K562 (cell line): ENCODE results near the gene WDR27. TPM values are rescaled to one million over a fixed set of nuclear protein-coding genes. Genes with fewer than 3 reads are reported as not detected.
A peak's percentile ranks its signal among the peaks of the same experiment; 100 is the strongest.

ENCODE experiments used
- ATAC-seq: fragments of 200-7000 bp; cut with Tn5 transposase; 3 replicates; pipeline ENCODE4 v1.9.1; 2020; ENCODE audit warnings: moderate library complexity
- BruUV-seq: library from RNA; stranded (reverse); fragments of 400-500 nt; replicated peaks from 2 replicates; lab custom pipeline; 2021; lab: Mats Ljungman, UMichigan
- CTCF ChIA-PET: fragments of 300-600 bp; formaldehyde crosslinking; extraction: SDS; loops from one replicate; lab custom pipeline; 2021; ENCODE audit warnings: low intra/inter-chr PET ratio; lab: Yijun Ruan, JAX
- POLR2A ChIA-PET: fragments of 300-600, 350-650 bp; sonication (Branson Sonifier 250); formaldehyde crosslinking; extraction: SDS; loops from one replicate; lab custom pipeline; 2021; ENCODE audit warnings: antibody characterized with exemption, inconsistent platforms; lab: Yijun Ruan, JAX
- DNase-seq, 4 experiments: peaks; one replicate each; pipeline versions ENCODE4 v3.0.0 to v3.0.0-alpha.2; 2011 to 2018; ENCODE audit warnings: low spot score in 3 of 4, mixed read lengths in 3 of 4; ENCODE audit errors: extremely low read depth in 1 of 4
- FAIRE-seq: peaks from 2 replicates; lab custom pipeline; 2011; peaks lifted over from hg19 to GRCh38; lab: Jason Lieb, UNC
- H2AFZ ChIP-seq: 2 replicates; pipeline ENCODE4 v1.6.0; 2011; ENCODE audit warnings: low read depth, low read length, control low read depth, inconsistent platforms
- H3K27ac ChIP-seq: fragments of 200-600 bp; 3 replicates; pipeline ENCODE4 v1.8.0; 2011; ENCODE audit warnings: low read depth, mild to moderate bottlenecking, control low read depth, inconsistent platforms, low read length, moderate library complexity, mixed read lengths; ENCODE audit errors: extremely low read depth
- H3K27me3 ChIP-seq, 2 experiments: fragments of 300-600 bp in 1 of 2; 2 replicates in 1 of 2; 3 replicates in 1 of 2; pipeline versions ENCODE4 v1.6.0 to v1.8.0; 2011; ENCODE audit warnings: inconsistent platforms in 2 of 2, low read length in 2 of 2, mild to moderate bottlenecking in 1 of 2, mixed read lengths in 1 of 2, moderate library complexity in 1 of 2; ENCODE audit not compliant: control insufficient read depth in 2 of 2, insufficient read depth in 2 of 2
- H3K36me3 ChIP-seq: fragments of 300-600 bp; 3 replicates; pipeline ENCODE4 v1.8.0; 2011; ENCODE audit warnings: mild to moderate bottlenecking, low read length, inconsistent platforms; ENCODE audit not compliant: control insufficient read depth, insufficient read depth
- H3K4me1 ChIP-seq, 2 experiments: fragments of 200-600 bp in 1 of 2; replicated peaks in 1 of 2; 2 replicates in 1 of 2; 3 replicates in 1 of 2; pipeline versions ENCODE4 v1.5.1 to v1.8.0; 2011; ENCODE audit warnings: inconsistent platforms in 2 of 2, low read length in 2 of 2, mild to moderate bottlenecking in 1 of 2, mixed read lengths in 1 of 2, moderate library complexity in 1 of 2; ENCODE audit not compliant: control insufficient read depth in 2 of 2, insufficient read depth in 2 of 2
- H3K4me2 ChIP-seq: 2 replicates; pipeline ENCODE4 v1.6.1; 2011; ENCODE audit warnings: low read length, control low read depth, inconsistent platforms, mixed read lengths; ENCODE audit not compliant: insufficient read depth
- H3K4me3 ChIP-seq: fragments of 200-600 bp; sonication (generic), shearing (Covaris generic); 2 replicates; pipeline ENCODE4 v1.5.1; 2016; ENCODE audit warnings: control low read depth, inconsistent platforms
- H3K79me2 ChIP-seq: fragments of 200-600 bp; 3 replicates; pipeline ENCODE4 v1.8.0; 2011; ENCODE audit warnings: low read length, inconsistent platforms; ENCODE audit not compliant: control insufficient read depth, insufficient read depth
- H3K9ac ChIP-seq, 2 experiments: 2 replicates each; pipeline versions ENCODE4 v1.6.0 to v1.6.1; 2011; ENCODE audit warnings: low read depth in 2 of 2, low read length in 2 of 2, control low read depth in 1 of 2, inconsistent platforms in 1 of 2, mild to moderate bottlenecking in 1 of 2, mixed read lengths in 1 of 2; ENCODE audit not compliant: insufficient read depth in 1 of 2
- H3K9me1 ChIP-seq: one replicate; pipeline ENCODE4 v1.6.0; 2011; ENCODE audit warnings: inconsistent platforms, mild to moderate bottlenecking, low read length, moderate library complexity; ENCODE audit not compliant: control insufficient read depth, insufficient read depth
- H3K9me3 ChIP-seq: replicated peaks from 2 replicates; pipeline ENCODE4 v1.5.1; 2011; ENCODE audit warnings: low read depth, low read length, inconsistent platforms; ENCODE audit not compliant: control insufficient read depth, insufficient read depth
- H4K20me1 ChIP-seq: replicated peaks from 2 replicates; pipeline ENCODE4 v1.6.1; 2011; ENCODE audit warnings: low read length, inconsistent platforms, mixed read lengths; ENCODE audit not compliant: control insufficient read depth, insufficient read depth
- WGBS: fragments of 100-300 bp; shearing (Covaris generic); methylation state at CpG from one replicate; pipeline ENCODE4 v1.1.6; 2016; ENCODE audit warnings: low coverage, mixed read lengths; ENCODE audit not compliant: insufficient coverage; ENCODE audit errors: missing lambda C conversion rate; 5-methylcytosine and 5-hydroxymethylcytosine counted together
- in situ Hi-C: fragments of 300-500 bp; cut with MboI; formaldehyde crosslinking; loops from 4 replicates; pipeline ENCODE4 v1.15.0; 2018; ENCODE audit warnings: inconsistent platforms, mixed read lengths
- intact Hi-C: fragments of 100-400 bp; cut with micrococcal nuclease; formaldehyde crosslinking; loops from 2 replicates; pipeline ENCODE4 v1.14.2; 2022
- polyA plus RNA-seq, 8 experiments: library from polyadenylated mRNA; depleted of rRNA in 4 of 8; stranded (reverse) in 5 of 8; unstranded in 3 of 8; fragments of >200 nt; fragmentation: Nextera tagmentation in 2 of 8; fragmentation: Illumina TruSeq in 1 of 8; extraction: Ambion mirVana in 2 of 8; extraction: Trizol in 1 of 8; gene quantifications; 2 replicates each; pipeline versions ENCODE4 v1.2.1 to v1.2.3, GENCODE V29; 2011 to 2014; ENCODE audit warnings: inconsistent platforms in 1 of 8, missing spikeins in 1 of 8
- total RNA-seq, 7 experiments: library from RNA; depleted of rRNA in 6 of 7; stranded (reverse); fragments of >200 nt in 6 of 7; fragmentation: Illumina TruSeq in 2 of 7; extraction: Trizol in 2 of 7; gene quantifications; 2 replicates each; pipeline versions ENCODE4 v1.2.1 to v1.2.3, GENCODE V29; 2011 to 2021; ENCODE audit warnings: low replicate concordance in 1 of 7
- TF ChIP-seq, protein P1 (sequence below): sonication (generic); formaldehyde crosslinking; IDR thresholded peaks from 2 replicates; pipeline ENCODE4 v1.8.1; 2023; ENCODE audit warnings: mild to moderate bottlenecking, missing genetic modification reagents
- TF ChIP-seq, protein P2 (sequence below), 3 experiments: IDR thresholded peaks in 2 of 3; conservative IDR thresholded peaks in 1 of 3; 2 replicates each; pipeline ENCODE4 v1.5.1; 2011 to 2012; ENCODE audit warnings: low read length in 3 of 3, mild to moderate bottlenecking in 3 of 3, control low read depth in 2 of 3, improper control_type of control experiment in 1 of 3, inconsistent platforms in 1 of 3, low read depth in 1 of 3, mixed read lengths in 1 of 3, moderate library complexity in 1 of 3; ENCODE audit not compliant: insufficient read depth in 2 of 3
- TF ChIP-seq, protein P3 (sequence below): fragments of 450-650 bp; IDR thresholded peaks from 2 replicates; pipeline ENCODE4 v1.7.1; 2018; ENCODE audit warnings: mild to moderate bottlenecking, low read depth; ENCODE audit not compliant: partially characterized antibody

The WDR27 gene
- total and polyA plus RNA-seq, 9 of the 15 experiments (the other 6 are each of a cell fraction or from before 2014, with no cell fraction given), result 4.3 to 77.2 (median 22.7) TPM

DNA sequence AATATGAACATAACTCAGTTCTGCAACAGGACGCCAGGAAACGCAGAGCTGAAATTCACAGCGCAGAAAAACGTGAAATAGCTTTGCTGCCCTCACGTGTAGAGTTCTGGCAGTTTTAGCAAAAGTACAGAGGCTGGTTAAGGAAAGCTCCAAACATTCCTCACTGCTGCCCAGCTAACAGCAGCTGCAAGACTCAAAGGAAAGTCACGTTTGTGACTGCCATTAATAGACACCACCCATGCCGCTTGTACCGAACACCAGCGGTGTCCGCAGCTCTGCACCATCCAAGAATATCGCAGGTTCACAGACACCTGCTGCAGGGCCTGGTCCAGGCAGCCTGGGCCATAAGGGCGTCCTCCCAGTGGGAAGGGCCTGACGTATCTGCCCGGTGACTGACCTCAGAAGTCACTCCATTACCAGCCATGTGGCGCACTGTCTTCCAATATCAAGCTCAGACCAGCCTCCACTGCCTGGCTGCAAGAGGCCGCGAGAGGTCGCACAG lies 61.4 kb downstream of the WDR27 start:
- no TSS peak for BruUV-seq
- H3K9me1 ChIP-seq, result no peaks in the 10 kb centered on the region
- 55% methylated on average over 16 of the region's 18 CpGs for WGBS
- in situ Hi-C loops, result no loop called here
- intact Hi-C loops, result no loop called here
- H3K9me3 ChIP-seq, result no peaks in the 10 kb centered on the region; the same call in 1 of the 2 replicates
- peaks cover 0 to 5% of the 10 kb centered on the region in 2 experiments; a peak in 2 of 5 replicates for H3K4me1 ChIP-seq
- no peak overlapping the region for H2AFZ ChIP-seq
- POLR2A ChIA-PET, result interaction anchor here (1.7 kb wide), 1 partner anchor 8 kb away, joined by 4 read pairs; no protein-coding TSS in a partner anchor
- FAIRE-seq (peak; percentile 11), ATAC-seq (peak; percentile 75), DNase-seq (peak in 1 of 4 experiments; percentile 11)
- H3K36me3 ChIP-seq, result peaks cover 7% of the 10 kb centered on the region; the same call in 1 of the 3 replicates
- H3K27me3 ChIP-seq, result no peaks in the 10 kb centered on the region
- no peaks in the 10 kb centered on the region for H4K20me1 ChIP-seq
- H3K79me2 ChIP-seq, result no peaks in the 10 kb centered on the region
- H3K4me2 ChIP-seq, result no peak overlapping the region
- CTCF ChIA-PET, result interaction anchor here (0.5 kb wide), 1 partner anchor 162 kb away, joined by 4 read pairs; no protein-coding TSS in a partner anchor
- H3K9ac ChIP-seq, result no peak overlapping the region
- TF ChIP-seq, protein P1, sequence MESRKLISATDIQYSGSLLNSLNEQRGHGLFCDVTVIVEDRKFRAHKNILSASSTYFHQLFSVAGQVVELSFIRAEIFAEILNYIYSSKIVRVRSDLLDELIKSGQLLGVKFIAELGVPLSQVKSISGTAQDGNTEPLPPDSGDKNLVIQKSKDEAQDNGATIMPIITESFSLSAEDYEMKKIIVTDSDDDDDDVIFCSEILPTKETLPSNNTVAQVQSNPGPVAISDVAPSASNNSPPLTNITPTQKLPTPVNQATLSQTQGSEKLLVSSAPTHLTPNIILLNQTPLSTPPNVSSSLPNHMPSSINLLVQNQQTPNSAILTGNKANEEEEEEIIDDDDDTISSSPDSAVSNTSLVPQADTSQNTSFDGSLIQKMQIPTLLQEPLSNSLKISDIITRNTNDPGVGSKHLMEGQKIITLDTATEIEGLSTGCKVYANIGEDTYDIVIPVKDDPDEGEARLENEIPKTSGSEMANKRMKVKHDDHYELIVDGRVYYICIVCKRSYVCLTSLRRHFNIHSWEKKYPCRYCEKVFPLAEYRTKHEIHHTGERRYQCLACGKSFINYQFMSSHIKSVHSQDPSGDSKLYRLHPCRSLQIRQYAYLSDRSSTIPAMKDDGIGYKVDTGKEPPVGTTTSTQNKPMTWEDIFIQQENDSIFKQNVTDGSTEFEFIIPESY (CRISPR knock-in tag), result 0 out of 2 replicates have a peak, but pooled peaks have one; percentile 15
- TF ChIP-seq, protein P2, sequence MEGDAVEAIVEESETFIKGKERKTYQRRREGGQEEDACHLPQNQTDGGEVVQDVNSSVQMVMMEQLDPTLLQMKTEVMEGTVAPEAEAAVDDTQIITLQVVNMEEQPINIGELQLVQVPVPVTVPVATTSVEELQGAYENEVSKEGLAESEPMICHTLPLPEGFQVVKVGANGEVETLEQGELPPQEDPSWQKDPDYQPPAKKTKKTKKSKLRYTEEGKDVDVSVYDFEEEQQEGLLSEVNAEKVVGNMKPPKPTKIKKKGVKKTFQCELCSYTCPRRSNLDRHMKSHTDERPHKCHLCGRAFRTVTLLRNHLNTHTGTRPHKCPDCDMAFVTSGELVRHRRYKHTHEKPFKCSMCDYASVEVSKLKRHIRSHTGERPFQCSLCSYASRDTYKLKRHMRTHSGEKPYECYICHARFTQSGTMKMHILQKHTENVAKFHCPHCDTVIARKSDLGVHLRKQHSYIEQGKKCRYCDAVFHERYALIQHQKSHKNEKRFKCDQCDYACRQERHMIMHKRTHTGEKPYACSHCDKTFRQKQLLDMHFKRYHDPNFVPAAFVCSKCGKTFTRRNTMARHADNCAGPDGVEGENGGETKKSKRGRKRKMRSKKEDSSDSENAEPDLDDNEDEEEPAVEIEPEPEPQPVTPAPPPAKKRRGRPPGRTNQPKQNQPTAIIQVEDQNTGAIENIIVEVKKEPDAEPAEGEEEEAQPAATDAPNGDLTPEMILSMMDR (IDR thresholded peaks at IDR 0.05 in 2 of 3, conservative IDR thresholded peaks at IDR 0.05 in 1 of 3; ENCODE audit: insufficient read depth in 2 of 3, low read depth in 1 of 3, low read length in 3 of 3), result peak in 1 of 3 experiments; percentile 34; a peak in 1 of 6 replicates
- TF ChIP-seq, protein P3, sequence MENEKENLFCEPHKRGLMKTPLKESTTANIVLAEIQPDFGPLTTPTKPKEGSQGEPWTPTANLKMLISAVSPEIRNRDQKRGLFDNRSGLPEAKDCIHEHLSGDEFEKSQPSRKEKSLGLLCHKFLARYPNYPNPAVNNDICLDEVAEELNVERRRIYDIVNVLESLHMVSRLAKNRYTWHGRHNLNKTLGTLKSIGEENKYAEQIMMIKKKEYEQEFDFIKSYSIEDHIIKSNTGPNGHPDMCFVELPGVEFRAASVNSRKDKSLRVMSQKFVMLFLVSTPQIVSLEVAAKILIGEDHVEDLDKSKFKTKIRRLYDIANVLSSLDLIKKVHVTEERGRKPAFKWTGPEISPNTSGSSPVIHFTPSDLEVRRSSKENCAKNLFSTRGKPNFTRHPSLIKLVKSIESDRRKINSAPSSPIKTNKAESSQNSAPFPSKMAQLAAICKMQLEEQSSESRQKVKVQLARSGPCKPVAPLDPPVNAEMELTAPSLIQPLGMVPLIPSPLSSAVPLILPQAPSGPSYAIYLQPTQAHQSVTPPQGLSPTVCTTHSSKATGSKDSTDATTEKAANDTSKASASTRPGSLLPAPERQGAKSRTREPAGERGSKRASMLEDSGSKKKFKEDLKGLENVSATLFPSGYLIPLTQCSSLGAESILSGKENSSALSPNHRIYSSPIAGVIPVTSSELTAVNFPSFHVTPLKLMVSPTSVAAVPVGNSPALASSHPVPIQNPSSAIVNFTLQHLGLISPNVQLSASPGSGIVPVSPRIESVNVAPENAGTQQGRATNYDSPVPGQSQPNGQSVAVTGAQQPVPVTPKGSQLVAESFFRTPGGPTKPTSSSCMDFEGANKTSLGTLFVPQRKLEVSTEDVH, result no peak
- no peak overlapping the region for H3K4me3 ChIP-seq
- H3K27ac ChIP-seq, result no peak overlapping the region
